Measurements from ENCODE around the gene CLDN9. TPM values are rescaled to one million over a fixed set of nuclear protein-coding genes. Genes with fewer than 3 reads are reported as not detected.

CLDN9 gene
- total RNA-seq, 1 experiment from 2014 or later, result not detected

GRCh38 chr16:2964475-2965336 lies 48.0 kb upstream of the CLDN9 start:
- BruUV-seq (replicated peaks), result no TSS peak
- Histone ChIP-seq H3K9me3 (ENCODE audit: low read depth, low read length, poor library complexity, severe bottlenecking) (no peaks in the 10 kb centered on the region), H3K4me1 (ENCODE audit: insufficient read depth, low read length, poor library complexity, severe bottlenecking) (peaks cover 29% of the 10 kb centered on the region), H3K27ac (ENCODE audit: low read depth, low read length, poor library complexity, severe bottlenecking) (no peak overlapping the region), H3K27me3 (replicated peaks; ENCODE audit: insufficient read depth, low read depth, low read length, poor library complexity) (no peaks in the 10 kb centered on the region), H3K36me3 (ENCODE audit: insufficient read depth, low read length, poor library complexity, severe bottlenecking) (no peaks in the 10 kb centered on the region), H3K4me3 (ENCODE audit: low read depth, low read length, poor library complexity, severe bottlenecking) (peak overlapping the region; percentile 52)
- POLR2A ChIA-PET (ENCODE audit: low non-redundant PET), result interaction anchor here (0.5 to 0.6 kb wide), 2 partner anchors 18 to 129 kb away, joined by 4 to 12 read pairs; no protein-coding TSS in a partner anchor
- TF ChIP-seq EZH2 (IDR thresholded peaks at IDR 0.05; ENCODE audit: borderline replicate concordance, low read depth, low read length, poor library complexity, severe bottlenecking), result no peak
- CTCF ChIA-PET, result interaction anchor here (0.7 to 1.6 kb wide), 2 partner anchors 37 to 296 kb away, joined by 6 to 7 read pairs; no protein-coding TSS in a partner anchor
- intact Hi-C loops (cut with micrococcal nuclease; ENCODE audit: unreplicated experiment), result loop anchor here (5.0 kb wide), 1 partner anchor 37 kb away; no protein-coding TSS in a partner anchor
- DNase-seq (ENCODE audit: low spot score), result peak; percentile 93

DNA sequence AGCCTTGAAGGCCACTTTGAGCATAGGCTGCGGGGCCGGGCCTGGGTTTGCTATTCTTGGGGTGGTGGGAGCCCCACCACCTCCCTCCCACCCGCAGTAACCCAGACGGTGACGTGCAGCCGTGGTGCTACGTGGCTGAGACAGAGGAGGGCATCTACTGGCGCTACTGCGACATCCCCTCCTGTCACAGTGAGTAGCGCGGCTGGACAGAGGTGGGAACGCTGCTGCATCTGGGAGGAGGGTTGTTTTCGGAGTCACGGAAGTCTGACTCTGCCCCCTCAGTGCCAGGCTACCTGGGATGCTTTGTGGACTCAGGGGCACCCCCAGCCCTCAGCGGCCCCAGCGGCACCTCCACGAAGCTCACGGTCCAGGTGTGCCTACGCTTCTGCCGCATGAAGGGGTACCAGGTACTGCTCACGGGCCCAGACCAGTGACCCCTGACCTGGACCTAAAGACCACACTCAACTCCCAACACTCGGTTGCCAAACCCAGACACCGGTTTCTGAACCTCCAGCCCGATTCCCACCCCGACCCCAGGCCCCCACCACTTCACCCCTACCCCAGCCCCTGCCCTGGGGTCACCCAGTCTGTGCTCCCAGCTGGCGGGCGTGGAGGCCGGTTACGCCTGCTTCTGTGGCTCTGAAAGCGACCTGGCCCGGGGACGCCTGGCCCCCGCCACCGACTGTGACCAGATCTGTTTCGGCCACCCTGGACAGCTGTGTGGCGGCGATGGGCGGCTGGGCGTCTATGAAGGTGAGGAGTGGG lies 46.5 kb upstream of the CLDN9 start:
- H3K9me3 ChIP-seq (ENCODE audit: low read depth, low read length, poor library complexity, severe bottlenecking), result no peaks in the 10 kb centered on the region
- intact Hi-C loops (cut with micrococcal nuclease; ENCODE audit: unreplicated experiment), result no loop called here
- no TSS peak for BruUV-seq (replicated peaks)
- no peak overlapping the region for H3K4me3 ChIP-seq (ENCODE audit: low read depth, low read length, poor library complexity, severe bottlenecking)
- no peak for DNase-seq (ENCODE audit: low spot score)
- no peak overlapping the region for H3K27ac ChIP-seq (ENCODE audit: low read depth, low read length, poor library complexity, severe bottlenecking)
- POLR2A ChIA-PET (ENCODE audit: low non-redundant PET), result no interaction called here
- TF ChIP-seq EZH2 (IDR thresholded peaks at IDR 0.05; ENCODE audit: borderline replicate concordance, low read depth, low read length, poor library complexity, severe bottlenecking) (no peak), CTCF (conservative IDR thresholded peaks at IDR 0.05; ENCODE audit: low read depth, low read length) (no peak)
- CTCF ChIA-PET, result interaction anchor here (0.7 kb wide), 1 partner anchor 14 kb away, joined by 3 read pairs; no protein-coding TSS in a partner anchor
- peaks cover 29% of the 10 kb centered on the region for H3K4me1 ChIP-seq (ENCODE audit: insufficient read depth, low read length, poor library complexity, severe bottlenecking)
- no peaks in the 10 kb centered on the region for H3K36me3 ChIP-seq (ENCODE audit: insufficient read depth, low read length, poor library complexity, severe bottlenecking)
- no peaks in the 10 kb centered on the region for H3K27me3 ChIP-seq (replicated peaks; ENCODE audit: insufficient read depth, low read depth, low read length, poor library complexity)

GRCh38 chr16:2966808-2967191 lies 45.9 kb upstream of the CLDN9 start:
- no peak for DNase-seq (ENCODE audit: low spot score)
- Histone ChIP-seq H3K36me3 (ENCODE audit: insufficient read depth, low read length, poor library complexity, severe bottlenecking) (peaks cover 2% of the 10 kb centered on the region), H3K27me3 (replicated peaks; ENCODE audit: insufficient read depth, low read depth, low read length, poor library complexity) (no peaks in the 10 kb centered on the region), H3K27ac (ENCODE audit: low read depth, low read length, poor library complexity, severe bottlenecking) (no peak overlapping the region), H3K9me3 (ENCODE audit: low read depth, low read length, poor library complexity, severe bottlenecking) (no peaks in the 10 kb centered on the region), H3K4me3 (ENCODE audit: low read depth, low read length, poor library complexity, severe bottlenecking) (no peak overlapping the region), H3K4me1 (ENCODE audit: insufficient read depth, low read length, poor library complexity, severe bottlenecking) (peaks cover 29% of the 10 kb centered on the region)
- ChIA-PET POLR2A (ENCODE audit: low non-redundant PET) (no interaction called here), CTCF (interaction anchor here (0.5 to 1.6 kb wide), 2 partner anchors 40 to 689 kb away, joined by 3 read pairs; no protein-coding TSS in a partner anchor)
- intact Hi-C loops (cut with micrococcal nuclease; ENCODE audit: unreplicated experiment), result no loop called here
- BruUV-seq (replicated peaks), result no TSS peak
- TF ChIP-seq EZH2 (IDR thresholded peaks at IDR 0.05; ENCODE audit: borderline replicate concordance, low read depth, low read length, poor library complexity, severe bottlenecking) (no peak), CTCF (conservative IDR thresholded peaks at IDR 0.05; ENCODE audit: low read depth, low read length) (no peak)

All from A673 (cell line).